Fibroblast of skin of back (primary cell): ENCODE data around the gene BTBD7.

Experiments
- DNase-seq: peaks from one replicate; pipeline ENCODE4 v3.0.0-alpha.2; 2013

The BTBD7 gene

DNA sequence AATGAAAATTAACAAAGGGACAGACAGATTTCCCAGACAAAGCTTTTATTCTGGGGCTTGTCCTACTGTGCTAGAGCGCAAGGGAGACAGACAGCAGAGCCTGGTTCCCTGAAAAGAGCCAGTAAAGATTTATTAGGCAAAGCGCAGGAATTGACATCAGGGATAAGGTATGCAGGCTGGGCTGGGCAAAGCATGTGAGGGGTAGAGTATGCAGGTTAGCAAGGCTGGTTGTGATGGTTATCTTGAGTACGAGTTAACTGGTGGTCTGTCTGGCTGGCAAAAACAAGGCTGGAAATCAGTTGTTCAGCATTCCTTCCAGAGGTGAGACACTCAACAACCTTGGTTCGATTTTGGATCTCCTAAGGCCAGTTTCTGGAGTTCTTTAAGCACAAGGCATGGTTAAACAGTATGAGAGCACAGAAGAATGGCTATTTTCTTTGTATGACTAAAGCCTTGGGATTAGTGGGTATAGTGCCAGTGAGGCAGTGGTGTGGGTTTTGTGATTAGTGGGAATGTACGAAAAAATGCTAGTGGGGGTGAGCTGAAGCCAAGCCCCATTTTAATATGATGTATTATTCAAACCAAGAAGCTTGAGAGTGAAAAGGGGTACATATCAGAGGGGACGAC is 30.9 kb downstream of the BTBD7 start:
- peak; percentile 25 for DNase-seq

DNA sequence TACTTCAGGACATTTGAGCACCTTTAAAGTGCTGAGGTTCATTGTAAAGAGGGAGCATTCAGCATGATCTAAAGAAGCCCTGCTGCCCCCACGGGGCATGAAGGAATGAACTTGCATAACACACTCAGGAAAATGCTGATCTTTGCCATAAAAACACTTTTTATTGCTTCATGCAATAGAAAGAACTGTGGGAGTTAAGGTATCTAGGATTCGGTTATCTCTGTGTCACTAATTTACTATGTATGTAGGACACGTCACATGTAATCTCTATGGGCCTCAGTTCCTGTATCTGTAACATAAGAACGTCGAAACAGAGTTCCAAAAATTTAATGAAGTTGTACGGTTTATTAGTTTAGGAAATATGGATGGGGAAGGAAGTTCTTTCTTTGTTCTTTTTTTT is 33.0 kb downstream of the BTBD7 start:
- DNase-seq: no peak

DNA sequence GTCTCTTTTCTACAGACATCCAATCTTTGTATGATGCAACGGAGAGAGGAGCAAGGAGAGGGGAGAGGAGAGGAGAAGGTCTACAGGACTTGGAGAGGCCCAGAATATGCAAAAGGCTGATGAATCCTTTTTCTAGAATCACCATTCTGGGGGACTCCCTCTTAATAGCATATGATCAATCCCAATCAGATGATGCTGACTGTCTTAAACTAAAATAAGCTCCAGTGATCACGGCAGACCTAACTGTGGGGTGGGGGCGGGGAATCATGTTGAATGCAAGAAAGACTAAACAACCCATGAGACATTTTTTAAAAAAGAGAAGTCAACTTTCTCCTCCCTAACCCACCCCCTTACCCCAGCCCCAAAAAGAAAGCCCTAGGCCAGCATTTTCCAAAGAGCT is 33.4 kb downstream of the BTBD7 start:
- no peak for DNase-seq

DNA sequence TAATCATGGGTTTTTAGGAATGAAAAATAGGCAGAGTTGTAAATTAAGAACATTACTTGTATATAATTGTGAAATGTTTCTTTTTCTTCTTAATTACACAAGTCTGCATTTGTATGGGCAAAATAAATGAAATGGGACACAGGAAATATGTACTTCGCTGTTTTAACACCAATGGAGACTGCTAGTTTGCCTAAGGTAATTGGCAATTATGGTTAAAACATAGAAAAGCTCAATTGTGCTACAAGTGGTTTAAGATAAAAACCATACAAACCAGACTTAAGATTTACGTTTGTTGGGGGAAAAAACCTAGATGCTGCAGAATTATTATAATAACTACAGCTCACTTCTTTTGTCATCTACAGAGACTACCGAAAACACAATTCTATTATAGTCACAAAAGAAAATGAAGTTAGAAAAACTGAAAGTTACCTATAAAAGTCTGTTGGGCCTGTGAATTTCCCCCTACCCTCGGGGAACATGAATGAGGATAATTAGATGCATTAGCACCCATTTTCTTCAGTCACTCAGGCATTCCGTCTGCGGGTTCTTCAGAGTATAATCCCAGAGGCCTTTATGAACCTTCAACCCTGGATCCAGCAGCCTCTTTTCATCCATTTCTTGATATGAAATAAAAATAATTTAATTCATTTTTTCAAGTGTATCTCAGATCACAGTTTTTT is 37.2 kb downstream of the BTBD7 start:
- no peak for DNase-seq

DNA sequence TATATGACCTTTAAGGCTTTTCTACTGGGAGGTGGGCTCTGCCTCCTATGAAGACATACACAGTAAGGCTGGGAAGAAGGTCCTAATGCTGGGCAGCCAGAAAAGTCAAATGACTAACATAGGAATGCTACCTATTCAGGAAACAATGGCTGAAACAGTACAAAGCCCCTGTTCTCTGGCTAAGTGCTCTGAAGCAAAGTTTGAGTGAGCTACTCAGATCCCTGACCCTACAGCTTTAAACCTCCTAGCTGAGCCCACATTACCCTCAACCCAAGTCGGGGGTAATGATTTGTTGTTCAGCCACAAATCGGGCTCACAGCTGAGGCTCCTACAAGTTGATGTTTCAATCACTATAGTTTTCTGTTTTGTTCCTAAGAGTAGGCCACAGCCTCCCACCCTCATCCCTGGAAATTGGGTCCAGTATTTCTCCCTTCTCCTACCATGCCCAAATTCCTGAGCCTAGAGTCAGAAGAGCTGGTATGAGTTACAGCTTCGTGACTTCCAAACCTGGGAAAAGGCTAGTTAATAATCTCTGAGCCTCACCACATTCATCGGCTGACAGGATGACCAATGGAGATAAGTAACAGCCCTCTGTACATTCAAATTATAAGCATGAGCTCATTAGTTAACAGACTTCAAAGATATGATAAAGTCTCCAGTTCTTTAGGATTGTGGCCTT is 46.5 kb downstream of the BTBD7 start:
- DNase-seq: peak; percentile 21

DNA sequence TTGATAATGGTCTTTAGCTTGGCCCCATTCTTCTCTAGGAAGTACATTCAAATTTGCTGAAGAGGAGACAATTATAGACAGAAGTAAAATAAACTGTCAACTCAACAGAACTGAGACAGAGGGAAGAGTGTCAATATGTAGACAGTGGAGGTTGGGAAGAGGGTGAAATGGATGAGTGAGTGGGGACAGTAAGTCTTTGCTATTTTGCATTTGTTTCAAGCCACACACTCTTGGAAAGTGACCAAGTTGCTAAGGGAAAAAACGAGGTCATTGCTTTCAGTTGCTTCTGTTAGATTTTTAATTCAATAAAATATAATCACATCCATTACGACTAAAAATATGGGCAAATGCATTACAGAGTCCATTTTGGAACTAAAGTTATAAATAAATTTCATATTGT is 47.8 kb downstream of the BTBD7 start:
- peak; percentile 11 for DNase-seq

DNA sequence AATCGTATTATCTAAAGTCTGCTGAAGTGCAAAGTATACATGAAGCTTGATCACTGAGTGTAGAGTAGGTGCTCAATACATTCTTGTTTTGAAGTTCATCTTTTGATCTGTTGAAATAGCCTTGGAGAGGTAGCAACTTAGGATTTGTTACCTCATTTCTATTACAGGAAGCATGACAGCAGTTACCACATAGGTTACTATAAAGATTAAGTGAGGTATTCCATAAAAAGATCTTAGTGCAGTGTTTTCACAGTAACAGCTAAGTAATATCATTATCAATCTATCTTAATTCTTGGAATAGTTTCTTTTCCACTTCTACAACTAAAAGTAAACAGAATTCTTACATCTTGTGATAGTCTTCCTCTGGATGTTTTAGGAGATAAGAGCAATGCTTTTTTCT is 50.9 kb downstream of the BTBD7 start:
- no peak for DNase-seq

DNA sequence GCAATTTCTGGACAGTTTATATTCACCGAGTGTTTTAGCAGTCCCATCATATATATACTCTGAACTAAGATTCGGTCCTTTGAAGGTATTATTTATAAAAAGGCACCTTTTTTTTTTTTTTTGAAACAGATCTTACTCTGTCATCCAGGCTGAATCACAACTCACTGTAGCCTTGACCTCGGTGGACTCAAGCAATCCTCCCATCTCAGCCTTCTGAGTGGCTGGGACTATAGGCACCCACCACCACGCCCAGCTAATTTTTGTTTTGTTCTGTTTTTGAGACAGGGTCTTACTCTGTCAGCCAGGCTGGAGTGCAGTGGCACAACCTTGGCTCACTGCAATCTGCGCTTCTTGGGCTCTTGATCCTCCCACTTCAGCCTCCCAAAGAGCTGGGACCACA is 52.1 kb downstream of the BTBD7 start:
- no peak for DNase-seq

DNA sequence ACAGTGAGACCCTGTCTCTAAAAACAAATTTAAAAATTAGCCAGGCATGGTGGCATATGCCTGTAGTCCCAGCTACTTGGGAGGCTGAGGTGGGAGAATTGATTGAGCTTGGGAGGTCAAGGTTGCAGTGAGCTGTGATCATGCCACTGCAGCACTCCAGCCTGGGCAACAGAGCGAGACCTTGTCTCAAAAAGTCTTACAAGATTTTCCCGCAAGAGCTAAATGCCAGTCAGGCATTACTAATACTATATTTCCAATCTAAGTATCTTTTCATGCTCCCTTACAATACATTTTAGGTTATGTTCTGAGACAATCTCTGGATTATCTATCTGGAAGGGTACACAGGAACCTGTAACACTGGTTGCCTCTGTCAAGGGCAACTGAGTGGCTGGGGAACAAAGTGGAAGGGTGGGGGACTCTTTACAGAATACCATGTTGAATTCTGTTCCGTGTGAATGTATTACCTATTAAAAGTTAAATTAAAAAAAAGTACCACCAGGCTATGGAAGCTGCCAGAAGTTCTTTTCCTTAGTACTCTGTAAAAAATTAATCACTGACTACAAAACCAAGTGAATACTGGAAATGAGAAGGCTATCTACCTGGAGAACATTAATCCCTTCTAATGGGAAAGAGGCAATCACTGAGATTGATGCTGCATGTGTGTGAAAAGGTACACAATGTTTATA is 56.7 kb downstream of the BTBD7 start:
- no peak for DNase-seq

DNA sequence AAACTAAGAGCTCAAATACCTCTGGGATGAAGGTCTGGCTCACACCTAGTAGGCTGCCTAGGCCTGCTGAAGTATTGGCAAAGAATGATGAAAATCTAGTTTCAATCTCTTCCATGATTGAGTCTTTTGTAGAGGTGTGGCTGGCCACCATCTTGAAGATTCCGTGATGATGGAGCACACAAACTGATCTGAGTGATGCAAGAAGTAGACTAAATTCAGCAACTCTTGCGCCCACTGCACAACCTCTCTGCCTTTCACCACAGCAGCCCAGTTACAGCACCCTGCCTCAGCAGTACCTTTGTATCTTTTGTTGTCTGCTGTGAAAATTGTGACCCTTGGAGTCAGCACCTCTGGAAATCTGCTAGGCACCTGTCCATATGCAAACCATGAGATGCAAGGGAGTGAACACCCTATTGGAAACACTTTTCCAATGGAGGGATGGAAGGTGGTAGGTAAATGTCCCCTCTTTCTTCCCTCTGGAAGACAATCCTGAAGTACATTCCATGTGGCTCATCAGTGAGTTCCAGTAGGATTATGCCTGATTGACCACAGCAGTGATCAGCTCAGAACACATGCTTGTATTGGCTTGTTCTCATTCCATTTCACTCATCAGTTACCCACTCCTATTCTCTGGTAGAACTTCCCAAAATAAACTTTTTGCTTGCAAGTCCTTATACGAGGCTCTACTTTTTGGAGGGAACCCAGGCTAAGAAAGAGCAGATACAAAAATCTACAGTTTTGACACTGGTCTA is 58.6 kb downstream of the BTBD7 start:
- DNase-seq: no peak

DNA sequence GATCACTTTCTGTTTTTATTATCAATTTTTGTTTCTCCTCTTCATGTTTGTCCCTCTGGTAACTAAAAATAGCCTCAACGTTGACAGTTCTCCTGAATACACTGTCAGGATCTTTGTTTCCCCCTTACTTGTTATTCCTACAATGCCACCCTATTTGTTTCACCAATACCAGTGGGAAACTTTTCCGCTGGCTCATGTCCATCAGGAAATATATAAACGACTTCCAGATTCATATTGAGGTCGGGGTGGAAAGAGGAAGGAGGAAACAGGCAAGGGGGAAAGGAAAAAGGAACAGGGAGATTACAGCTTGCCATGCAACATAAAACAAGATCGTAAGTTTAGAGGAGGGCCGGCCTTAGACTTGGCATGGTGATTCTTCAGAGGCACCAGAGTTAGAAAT is 61.7 kb downstream of the BTBD7 start:
- no peak for DNase-seq

DNA sequence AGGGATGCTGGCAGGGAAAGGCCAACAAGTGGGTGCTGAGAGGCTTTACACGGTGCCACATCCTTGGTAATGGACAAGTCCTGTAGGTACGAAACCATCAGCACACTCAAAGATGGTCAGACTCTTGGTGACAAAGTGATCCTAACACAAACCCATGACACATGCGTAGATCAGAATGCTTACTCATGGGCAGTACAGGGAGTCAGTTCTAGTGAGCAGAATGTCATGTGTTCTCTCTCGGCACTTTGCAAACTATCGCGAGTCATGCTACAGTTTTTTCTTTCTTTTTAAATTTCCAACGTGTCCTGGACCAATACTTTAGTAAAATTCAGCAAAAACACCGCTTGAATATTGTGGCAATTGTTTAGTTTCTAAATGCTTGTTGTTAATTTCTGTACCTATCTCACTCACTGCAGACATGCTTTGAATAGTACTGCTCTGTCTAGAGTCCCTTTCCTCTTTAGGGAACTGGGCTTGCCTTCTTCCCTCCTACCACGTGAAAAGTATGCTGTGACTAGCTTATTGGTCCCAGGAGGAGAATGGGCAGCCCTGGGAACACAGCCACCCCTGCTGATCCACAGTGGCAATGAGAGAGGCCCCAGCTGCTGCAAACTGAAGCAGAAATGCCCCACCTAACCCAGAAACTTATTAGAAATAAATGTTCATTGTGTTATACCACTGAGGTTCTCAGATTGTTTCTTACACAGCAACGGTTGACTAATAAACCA is 63.3 kb downstream of the BTBD7 start:
- peak; percentile 73 for DNase-seq

DNA sequence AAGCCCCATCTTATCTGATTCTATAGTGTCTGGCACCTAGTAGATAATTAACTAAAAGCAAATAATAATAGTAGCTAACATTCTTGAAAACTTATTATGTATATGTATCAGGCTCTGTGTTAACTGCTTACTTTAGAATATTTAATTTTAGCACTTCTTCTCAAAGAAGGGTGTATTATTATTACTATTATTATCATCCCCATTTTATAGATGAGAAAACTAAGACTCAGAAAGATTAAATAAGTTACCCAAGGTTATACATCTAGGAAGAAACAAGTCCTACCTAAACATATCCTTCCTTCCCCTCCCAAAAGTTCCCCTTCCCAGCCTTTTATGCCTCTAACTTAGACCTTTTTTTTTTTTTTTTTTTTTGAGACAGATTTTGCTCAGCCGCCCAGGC is 64.4 kb downstream of the BTBD7 start:
- no peak for DNase-seq

DNA sequence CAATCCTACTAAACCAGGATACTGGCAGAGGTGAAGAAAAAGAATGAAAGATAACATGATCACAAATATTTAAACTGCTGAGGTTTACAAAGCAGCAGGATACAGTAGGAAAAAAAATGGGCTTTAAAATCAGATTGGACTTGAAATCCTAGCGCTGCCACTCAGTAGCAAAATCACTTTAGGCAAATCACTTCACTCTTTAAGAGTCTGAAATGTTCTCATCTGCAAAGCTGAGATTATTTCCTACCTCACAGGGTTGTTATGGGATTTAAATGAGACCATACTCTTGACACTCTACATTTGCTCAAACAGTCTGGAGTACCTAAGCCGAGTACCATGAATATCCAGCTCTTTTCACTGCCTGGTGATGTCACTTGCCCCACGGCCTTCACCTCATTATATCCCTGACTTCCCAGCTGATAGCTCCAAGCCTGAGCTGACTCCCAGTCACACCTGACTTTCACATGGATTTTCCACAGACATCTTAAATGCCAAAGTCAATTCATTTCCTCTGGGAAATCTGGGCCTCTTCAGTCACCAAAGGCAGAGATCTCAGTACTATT is 65.6 kb downstream of the BTBD7 start:
- no peak for DNase-seq

DNA sequence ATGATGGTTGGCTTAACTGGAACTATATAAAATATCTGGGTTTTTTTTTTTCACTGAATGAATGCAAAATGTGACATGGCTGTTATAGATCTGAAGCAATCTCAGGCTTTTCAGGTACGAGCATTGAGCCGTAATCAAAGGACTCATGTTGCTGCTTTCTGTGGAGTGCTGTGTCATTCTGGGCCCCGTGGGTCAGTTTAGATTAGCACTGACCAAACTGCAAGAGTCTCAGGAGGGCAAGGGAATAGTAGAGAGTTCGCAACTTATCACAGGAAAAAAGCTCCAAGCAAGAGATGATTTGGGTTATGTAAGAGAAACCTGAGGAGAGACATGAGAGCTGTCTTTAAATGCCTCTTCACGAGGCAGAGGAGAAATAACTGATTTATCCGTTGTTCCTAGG is 66.7 kb downstream of the BTBD7 start:
- DNase-seq: no peak

DNA sequence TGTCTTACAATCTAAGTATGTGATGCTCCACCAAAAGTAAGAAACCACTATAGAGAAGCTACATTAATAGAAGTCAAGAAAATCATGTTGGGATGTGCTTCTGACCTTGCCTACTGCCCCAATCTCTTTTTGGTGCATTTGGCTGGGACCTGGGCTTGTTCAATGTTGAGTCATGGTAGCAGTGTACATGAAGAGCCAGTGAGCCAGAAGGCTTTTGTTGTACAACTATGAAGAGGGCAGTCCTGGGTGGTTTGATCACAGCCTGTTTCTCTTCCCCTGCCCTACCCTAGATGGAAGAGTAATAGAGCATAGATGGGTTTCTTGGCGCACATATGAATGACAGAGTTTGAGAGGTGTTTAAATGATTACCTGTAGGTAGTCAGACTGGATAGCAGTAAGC is 69.4 kb downstream of the BTBD7 start:
- DNase-seq: no peak

DNA sequence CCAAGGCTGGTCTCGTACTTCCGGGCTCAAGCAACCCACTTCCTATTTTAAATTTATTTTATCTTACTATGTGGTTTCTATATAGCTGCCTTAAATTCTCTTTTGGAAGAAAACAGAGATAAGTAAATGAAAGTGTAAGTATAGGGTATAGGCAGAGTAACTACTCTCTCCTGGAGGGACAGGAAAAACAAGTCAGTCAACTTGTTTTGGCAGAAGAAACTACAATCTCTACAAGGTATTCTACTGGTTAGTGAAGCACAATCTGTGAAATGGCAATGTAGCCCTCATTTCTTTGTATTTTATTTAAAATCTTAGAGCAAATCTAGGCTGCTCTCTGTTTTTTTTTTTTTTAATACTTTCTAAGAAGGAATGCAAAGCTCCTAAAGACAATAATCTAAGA is 70.4 kb downstream of the BTBD7 start:
- DNase-seq: no peak

DNA sequence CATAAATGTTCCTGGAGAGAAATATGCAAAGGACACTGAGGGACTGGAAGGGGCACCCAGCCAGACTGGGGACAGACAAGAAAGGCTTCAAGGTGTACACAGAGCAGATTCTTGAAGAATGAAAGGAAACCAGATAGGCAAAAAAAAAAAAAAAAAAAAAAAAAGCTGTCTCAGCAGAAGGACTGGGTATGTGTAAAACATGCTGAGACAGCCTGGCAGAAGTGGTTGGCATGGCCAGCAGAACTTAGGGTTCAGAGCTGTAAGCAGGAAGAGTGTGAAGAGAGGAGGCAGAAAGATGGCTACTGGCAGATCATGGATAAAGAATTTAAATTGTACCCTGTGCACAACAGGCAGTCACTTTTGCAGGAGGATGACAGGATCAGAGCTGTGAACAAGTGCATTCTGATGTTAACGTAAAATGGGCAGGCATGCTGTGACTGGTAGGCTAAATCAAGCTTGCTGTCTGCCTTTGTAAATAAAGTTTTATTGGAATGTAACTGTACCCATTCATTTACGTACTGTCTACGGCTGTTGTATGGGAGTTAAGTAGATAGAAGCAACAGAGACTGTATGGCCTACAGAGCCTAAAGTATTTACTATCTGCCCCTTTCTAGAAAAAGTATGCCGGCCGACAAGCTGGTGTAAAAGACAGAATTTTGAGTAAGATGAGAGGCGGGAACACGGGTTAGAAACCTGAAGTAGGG is 83.6 kb downstream of the BTBD7 start:
- no peak for DNase-seq

DNA sequence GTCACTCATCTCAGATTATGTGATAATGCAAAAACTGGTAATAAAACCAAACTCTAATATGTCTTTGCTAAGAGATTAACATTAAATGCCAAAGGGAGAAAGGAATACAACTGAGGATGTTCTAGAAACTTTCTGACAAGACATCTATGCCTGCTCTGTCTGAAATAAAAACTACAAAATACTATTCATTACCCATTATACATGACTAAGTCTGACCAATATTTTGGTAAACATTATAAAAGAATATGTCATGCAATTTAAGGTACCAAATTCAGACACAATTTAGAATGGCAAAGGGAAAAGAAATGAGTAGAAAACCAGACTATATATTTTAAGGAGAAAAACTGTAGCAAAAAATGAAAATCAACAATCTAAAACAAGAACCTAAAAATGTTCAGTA is 86.3 kb downstream of the BTBD7 start:
- no peak for DNase-seq

DNA sequence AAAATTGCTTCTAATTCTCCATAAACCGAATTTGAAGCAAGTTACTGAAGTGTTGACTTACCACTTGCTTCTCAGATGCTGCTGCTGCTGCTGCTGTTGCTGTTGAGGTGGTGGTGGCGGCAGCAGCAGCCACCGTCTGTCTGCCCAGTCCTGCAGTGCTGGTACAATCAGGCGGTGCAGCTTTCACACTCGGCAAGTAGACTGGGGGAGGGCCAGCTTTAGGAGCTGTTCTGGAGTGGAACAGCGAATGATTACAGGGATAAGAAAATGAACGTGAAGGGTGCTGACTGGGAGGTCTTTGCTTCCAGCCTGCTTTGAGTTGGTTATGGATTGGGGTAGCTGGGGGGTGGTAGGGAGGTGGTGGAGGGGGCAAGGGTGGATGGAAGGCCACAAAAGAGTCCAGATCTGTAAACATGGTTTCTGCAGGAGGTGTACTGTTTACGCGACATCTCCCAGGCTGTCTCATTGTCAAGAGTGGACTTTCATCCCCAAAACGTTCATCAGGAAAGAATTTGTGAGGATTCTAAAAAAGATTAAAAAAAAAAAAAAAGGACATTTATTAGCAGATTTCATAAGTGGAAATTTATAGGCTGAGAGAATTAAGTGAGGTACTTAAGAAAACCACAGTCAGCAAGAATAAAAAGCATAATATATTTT is 86.9 kb downstream of the BTBD7 start:
- DNase-seq: no peak

DNA sequence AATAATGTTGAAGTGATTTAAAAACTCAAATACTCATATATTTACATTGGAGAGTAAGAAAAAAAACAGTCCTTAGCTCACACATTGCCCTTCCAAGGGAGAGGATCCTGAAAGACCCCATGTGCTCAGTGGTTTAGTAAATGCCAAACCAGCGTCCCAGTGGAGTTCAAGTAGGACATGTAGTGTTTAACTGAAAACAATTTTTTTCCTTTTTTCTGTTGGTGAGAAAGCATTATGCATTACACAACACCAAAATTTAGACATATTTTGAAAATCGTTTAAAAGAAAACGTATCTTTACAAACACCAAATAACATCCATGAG is 92.2 kb downstream of the BTBD7 start:
- DNase-seq: no peak
